Panc1 (cell line): ENCODE measurements around the gene PAPSS2. TPM values are rescaled to one million over a fixed set of nuclear protein-coding genes. Genes with fewer than 3 reads are reported as not detected.

Source experiments
- ATAC-seq: fragments of 200-7000 bp; cut with Tn5 transposase; 2 replicates; pipeline ENCODE4 v1.9.1; 2020; ENCODE audit warnings: mild to moderate bottlenecking, moderate library complexity
- BruUV-seq: library from RNA; stranded (reverse); fragments of 400-500 nt; replicated peaks from 2 replicates; lab custom pipeline; 2021; lab: Mats Ljungman, UMichigan
- CTCF ChIA-PET: fragments of 300-600 bp; sonication (Branson Sonifier 250); formaldehyde crosslinking; loops from one replicate; lab custom pipeline; 2022; ENCODE audit warnings: antibody characterized with exemption; lab: Charles Lee
- POLR2A ChIA-PET: fragments of 300-600 bp; sonication (Branson Sonifier 250); formaldehyde crosslinking; loops from one replicate; lab custom pipeline; 2022; ENCODE audit warnings: antibody characterized with exemption; lab: Charles Lee
- DNase-seq: peaks from one replicate; pipeline ENCODE4 v3.0.0-alpha.2; 2010; ENCODE audit warnings: low read depth, low spot score
- H3K27ac ChIP-seq: 2 replicates; pipeline ENCODE4 v1.5.1; 2011; ENCODE audit warnings: mild to moderate bottlenecking, low read length, inconsistent platforms
- H3K27me3 ChIP-seq: fragments of 200-500 bp; sonication (Bioruptor generic); 2 replicates; pipeline ENCODE4 v1.6.0; 2014; ENCODE audit warnings: low read length, inconsistent platforms; ENCODE audit not compliant: control insufficient read depth, insufficient read depth
- H3K36me3 ChIP-seq: fragments of 200-500 bp; sonication (Bioruptor generic); 2 replicates; pipeline ENCODE4 v1.5.1; 2014; ENCODE audit warnings: inconsistent platforms, mild to moderate bottlenecking, low read length, moderate library complexity; ENCODE audit not compliant: control insufficient read depth, insufficient read depth
- H3K4me1 ChIP-seq: 2 replicates; pipeline ENCODE4 v1.5.1; 2011; ENCODE audit warnings: inconsistent platforms, mild to moderate bottlenecking, low read length, moderate library complexity; ENCODE audit not compliant: control insufficient read depth, insufficient read depth
- H3K4me3 ChIP-seq, 2 experiments: 2 replicates each; pipeline ENCODE4 v1.5.1; 2011 to 2012; ENCODE audit warnings: low read depth in 2 of 2, low read length in 2 of 2, mild to moderate bottlenecking in 2 of 2, inconsistent platforms in 1 of 2, moderate library complexity in 1 of 2
- H3K9me3 ChIP-seq: fragments of 200-500 bp; sonication (Bioruptor generic); 2 replicates; pipeline ENCODE4 v1.5.1; 2014; ENCODE audit warnings: low read depth, mild to moderate bottlenecking, inconsistent platforms, low read length, moderate library complexity; ENCODE audit not compliant: control insufficient read depth, insufficient read depth
- POLR2AphosphoS5 ChIP-seq: IDR thresholded peaks from 2 replicates; pipeline ENCODE4 v1.6.1; 2012; ENCODE audit warnings: mild to moderate bottlenecking, low read depth, low read length, moderate library complexity
- REST ChIP-seq, 2 experiments: IDR thresholded peaks; 2 replicates each; pipeline ENCODE4 v1.6.1; 2011 to 2012; ENCODE audit warnings: low read depth in 2 of 2, control low read depth in 1 of 2, low read length in 1 of 2, mild to moderate bottlenecking in 1 of 2, moderate library complexity in 1 of 2; ENCODE audit not compliant: insufficient read depth in 1 of 2
- SIN3A ChIP-seq: IDR thresholded peaks from 2 replicates; pipeline ENCODE4 v1.6.1; 2012; ENCODE audit warnings: low read depth, mild to moderate bottlenecking, low read length, moderate library complexity, borderline replicate concordance; ENCODE audit not compliant: insufficient read depth
- TCF7L2 ChIP-seq: IDR thresholded peaks from 2 replicates; pipeline ENCODE4 v1.6.1; 2011; ENCODE audit warnings: mild to moderate bottlenecking, low read depth, low read length, inconsistent platforms
- in situ Hi-C: cut with HindIII; loops from 2 replicates; pipeline ENCODE4 v1.10.0; 2016; ENCODE audit warnings: low sequenced_read_pairs, low pct_unique_long_range_greater_than_20kb
- intact Hi-C: fragments of 100-400 bp; cut with micrococcal nuclease; formaldehyde crosslinking; loops from one replicate; pipeline ENCODE4 v1.10.0; 2022; ENCODE audit not compliant: unreplicated experiment
- total RNA-seq: library from RNA; stranded (reverse); gene quantifications from one replicate; pipeline ENCODE4 v1.2.1, GENCODE V29; 2021; ENCODE audit not compliant: unreplicated experiment
- TF ChIP-seq, protein P1 (sequence below): fragments of 450-650 bp; IDR thresholded peaks from 2 replicates; pipeline ENCODE4 v1.5.1; 2017; ENCODE audit warnings: mild to moderate bottlenecking

The PAPSS2 gene
- total RNA-seq, 1 experiment from 2014 or later = 17.1 TPM

- POLR2A ChIA-PET = no interaction called here
- in situ Hi-C loops = no loop called here
- intact Hi-C loops = no loop called here
- no peaks in the 10 kb centered on the region for H3K9me3 ChIP-seq
- H3K27me3 ChIP-seq = no peaks in the 10 kb centered on the region
- H3K4me1 ChIP-seq = no peaks in the 10 kb centered on the region
- BruUV-seq = no TSS peak
- H3K27ac ChIP-seq = no peak overlapping the region
- DNase-seq (no peak), ATAC-seq (no peak)
- TF ChIP-seq POLR2AphosphoS5 (no peak), TCF7L2 (no peak), REST (IDR thresholded peaks at IDR 0.05; ENCODE audit: insufficient read depth in 1 of 2, low read depth in 2 of 2, low read length in 1 of 2) (no peak), SIN3A (no peak)
- TF ChIP-seq, protein P1, sequence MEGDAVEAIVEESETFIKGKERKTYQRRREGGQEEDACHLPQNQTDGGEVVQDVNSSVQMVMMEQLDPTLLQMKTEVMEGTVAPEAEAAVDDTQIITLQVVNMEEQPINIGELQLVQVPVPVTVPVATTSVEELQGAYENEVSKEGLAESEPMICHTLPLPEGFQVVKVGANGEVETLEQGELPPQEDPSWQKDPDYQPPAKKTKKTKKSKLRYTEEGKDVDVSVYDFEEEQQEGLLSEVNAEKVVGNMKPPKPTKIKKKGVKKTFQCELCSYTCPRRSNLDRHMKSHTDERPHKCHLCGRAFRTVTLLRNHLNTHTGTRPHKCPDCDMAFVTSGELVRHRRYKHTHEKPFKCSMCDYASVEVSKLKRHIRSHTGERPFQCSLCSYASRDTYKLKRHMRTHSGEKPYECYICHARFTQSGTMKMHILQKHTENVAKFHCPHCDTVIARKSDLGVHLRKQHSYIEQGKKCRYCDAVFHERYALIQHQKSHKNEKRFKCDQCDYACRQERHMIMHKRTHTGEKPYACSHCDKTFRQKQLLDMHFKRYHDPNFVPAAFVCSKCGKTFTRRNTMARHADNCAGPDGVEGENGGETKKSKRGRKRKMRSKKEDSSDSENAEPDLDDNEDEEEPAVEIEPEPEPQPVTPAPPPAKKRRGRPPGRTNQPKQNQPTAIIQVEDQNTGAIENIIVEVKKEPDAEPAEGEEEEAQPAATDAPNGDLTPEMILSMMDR = no peak
- H3K4me3 ChIP-seq = no peak overlapping the region
- CTCF ChIA-PET = no interaction called here
- peaks cover 7% of the 10 kb centered on the region for H3K36me3 ChIP-seq
Measured at GRCh38 chr10:87760195-87760905, 100.7 kb downstream of the PAPSS2 start.

- POLR2A ChIA-PET = interaction anchor here (1.1 kb wide), 1 partner anchor 256 kb away, joined by 5 read pairs; the partner anchor contains the start of gene MINPP1
- Histone ChIP-seq H3K9me3 (no peaks in the 10 kb centered on the region), H3K27ac (no peak overlapping the region), H3K36me3 (peaks cover 6% of the 10 kb centered on the region; the same call in 1 of the 2 replicates), H3K4me1 (no peaks in the 10 kb centered on the region), H3K4me3 (no peak overlapping the region), H3K27me3 (no peaks in the 10 kb centered on the region)
- ATAC-seq (no peak), DNase-seq (no peak)
- CTCF ChIA-PET = no interaction called here
- BruUV-seq = no TSS peak
- TF ChIP-seq, protein P1 = no peak
- TF ChIP-seq SIN3A (no peak), POLR2AphosphoS5 (no peak), REST (IDR thresholded peaks at IDR 0.05; ENCODE audit: insufficient read depth in 1 of 2, low read depth in 2 of 2, low read length in 1 of 2) (no peak), TCF7L2 (no peak)
- intact Hi-C loops (no loop called here), in situ Hi-C loops (no loop called here)
Measured at GRCh38 chr10:87761153-87761552, 101.5 kb downstream of the PAPSS2 start.
